Endothelial cell of umbilical vein (primary cell): ENCODE data around the gene GCNT2. TPM values are rescaled to one million over a fixed set of nuclear protein-coding genes. Genes with fewer than 3 reads are reported as not detected.
"Not testable (repeated sequence)": the region's sequence is repeated elsewhere in the genome, so short reads cannot be mapped to it uniquely, and the experiment has no call there.

Experiments used
- BruUV-seq: library from RNA; stranded (reverse); fragments of 400-500 nt; replicated peaks from 2 replicates; lab custom pipeline; 2021; lab: Mats Ljungman, UMichigan
- CTCF ChIA-PET: fragments of 300-600, 350-600 bp; sonication (Branson Sonifier 250); formaldehyde crosslinking; loops from one replicate; lab custom pipeline; 2021; ENCODE audit warnings: antibody characterized with exemption, inconsistent platforms; lab: Charles Lee
- POLR2A ChIA-PET: fragments of 300-600, 350-600 bp; sonication (Branson Sonifier 250); formaldehyde crosslinking; loops from one replicate; lab custom pipeline; 2021; ENCODE audit warnings: antibody characterized with exemption, inconsistent platforms; lab: Charles Lee
- DNase-seq: peaks from one replicate; pipeline ENCODE4 v3.0.0-alpha.2; 2011; ENCODE audit warnings: low read depth, low spot score
- FAIRE-seq: peaks from 2 replicates; lab custom pipeline; 2011; peaks lifted over from hg19 to GRCh38; lab: Jason Lieb, UNC
- H2AFZ ChIP-seq: 2 replicates; pipeline ENCODE4 v1.6.0; 2012; ENCODE audit warnings: low read depth, low read length, control low read depth, inconsistent platforms
- H3K27ac ChIP-seq: 2 replicates; pipeline ENCODE4 v1.5.1; 2011; ENCODE audit warnings: low read depth, mild to moderate bottlenecking, control low read depth, low read length, moderate library complexity; ENCODE audit not compliant: insufficient read depth
- H3K27me3 ChIP-seq, 2 experiments: 2 replicates each; pipeline versions ENCODE4 v1.6.0 to v1.6.1; 2011; ENCODE audit warnings: low read length in 2 of 2, mixed read lengths in 1 of 2; ENCODE audit not compliant: control insufficient read depth in 2 of 2, insufficient read depth in 2 of 2
- H3K36me3 ChIP-seq, 2 experiments: 2 replicates in 1 of 2; 3 replicates in 1 of 2; pipeline ENCODE4 v1.5.1; 2011; ENCODE audit warnings: low read length in 2 of 2, mild to moderate bottlenecking in 1 of 2, moderate library complexity in 1 of 2; ENCODE audit not compliant: control insufficient read depth in 2 of 2, insufficient read depth in 2 of 2; ENCODE audit errors: extremely low read depth in 1 of 2
- H3K4me1 ChIP-seq: 3 replicates; pipeline ENCODE4 v1.5.1; 2011; ENCODE audit warnings: mild to moderate bottlenecking, low read length; ENCODE audit not compliant: control insufficient read depth, insufficient read depth; ENCODE audit errors: extremely low read depth
- H3K4me2 ChIP-seq: 2 replicates; pipeline ENCODE4 v1.6.1; 2011; ENCODE audit warnings: low read length, control low read depth, mixed read lengths; ENCODE audit not compliant: insufficient read depth
- H3K4me3 ChIP-seq, 3 experiments: fragments of 200-600 bp in 1 of 3; sonication (generic), shearing (Covaris generic) in 1 of 3; replicated peaks in 1 of 3; 2 replicates each; pipeline ENCODE4 v1.5.1; 2011 to 2016; ENCODE audit warnings: control low read depth in 3 of 3, low read length in 3 of 3, mild to moderate bottlenecking in 2 of 3, inconsistent platforms in 1 of 3, low read depth in 1 of 3, moderate library complexity in 1 of 3; ENCODE audit not compliant: insufficient read depth in 1 of 3
- H3K79me2 ChIP-seq: 2 replicates; pipeline ENCODE4 v1.6.0; 2012; ENCODE audit warnings: low read length, inconsistent platforms; ENCODE audit not compliant: control insufficient read depth, insufficient read depth
- H3K9ac ChIP-seq: replicated peaks from 2 replicates; pipeline ENCODE3; 2011; ENCODE audit warnings: low read length, control low read depth; ENCODE audit not compliant: insufficient read depth; ENCODE audit errors: extremely low read depth
- H3K9me1 ChIP-seq: replicated peaks from 3 replicates; pipeline ENCODE4 v1.6.0; 2011; ENCODE audit warnings: mild to moderate bottlenecking, low read length; ENCODE audit not compliant: control insufficient read depth, insufficient read depth; ENCODE audit errors: extremely low read depth
- H3K9me3 ChIP-seq: replicated peaks from 2 replicates; pipeline ENCODE4 v1.5.1; 2012; ENCODE audit warnings: low read length, inconsistent platforms; ENCODE audit not compliant: control insufficient read depth, insufficient read depth
- H4K20me1 ChIP-seq: replicated peaks from 2 replicates; pipeline ENCODE3; 2011; ENCODE audit warnings: mild to moderate bottlenecking, low read length; ENCODE audit not compliant: control insufficient read depth, insufficient read depth; ENCODE audit errors: extremely low read depth
- EZH2 ChIP-seq: IDR thresholded peaks from 2 replicates; pipeline ENCODE4 v1.6.1; 2012; ENCODE audit warnings: borderline replicate concordance, low read depth, mild to moderate bottlenecking, moderate library complexity, low read length, inconsistent platforms; ENCODE audit not compliant: severe bottlenecking
- FOS ChIP-seq: IDR thresholded peaks from 2 replicates; pipeline ENCODE4 v1.6.1; 2011; ENCODE audit warnings: mild to moderate bottlenecking, low read length, moderate library complexity, borderline replicate concordance; ENCODE audit not compliant: insufficient read depth
- GATA2 ChIP-seq: IDR thresholded peaks from 2 replicates; pipeline ENCODE4 v1.7.0; 2011; ENCODE audit warnings: low read depth, mild to moderate bottlenecking, moderate library complexity, mixed read lengths, low read length; ENCODE audit not compliant: insufficient read length, insufficient read depth
- JUN ChIP-seq: IDR thresholded peaks from 2 replicates; pipeline ENCODE4 v1.6.1; 2011; ENCODE audit warnings: borderline replicate concordance, low read depth; ENCODE audit not compliant: insufficient read length, insufficient read depth
- MAX ChIP-seq: IDR thresholded peaks from 2 replicates; pipeline ENCODE4 v1.6.1; 2011; ENCODE audit not compliant: insufficient read depth, insufficient read length
- MYC ChIP-seq: IDR thresholded peaks from one replicate; pipeline ENCODE4 v1.6.1; 2011; ENCODE audit warnings: mild to moderate bottlenecking, low read depth, low read length
- POLR2A ChIP-seq: IDR thresholded peaks from 2 replicates; pipeline ENCODE4 v1.6.1; 2012; ENCODE audit warnings: low read depth, mild to moderate bottlenecking, control low read depth, low read length
- POLR2AphosphoS5 ChIP-seq: IDR thresholded peaks from 2 replicates; pipeline ENCODE4 v1.6.1; 2012; ENCODE audit warnings: low read depth, mild to moderate bottlenecking, control low read depth, low read length, moderate library complexity; ENCODE audit not compliant: insufficient read depth
- dilution Hi-C: fragments of 300-500 bp; cut with MboI; formaldehyde crosslinking; loops from one replicate; pipeline ENCODE4 v1.15.0; 2019; ENCODE audit warnings: low sequenced_read_pairs; ENCODE audit not compliant: extremely low pct_ligation_motif_present
- intact Hi-C: fragments of 100-400 bp; cut with micrococcal nuclease; formaldehyde crosslinking; loops from one replicate; pipeline ENCODE4 v1.10.0; 2022
- polyA plus RNA-seq, 4 experiments: library from polyadenylated mRNA; depleted of rRNA in 3 of 4; stranded (reverse) in 3 of 4; unstranded in 1 of 4; fragments of >200 nt; gene quantifications; 2 replicates each; pipeline versions ENCODE4 v1.2.1 to v1.2.3, GENCODE V29; 2011 to 2012; ENCODE audit warnings: missing spikeins in 1 of 4
- total RNA-seq: library from RNA; stranded (reverse); gene quantifications from 2 replicates; pipeline ENCODE4 v1.2.3, GENCODE V29; 2021
- TF ChIP-seq, protein P1 (sequence below), 2 donors: IDR thresholded peaks; 1 replicate in 1 of 2; 2 replicates in 1 of 2; pipeline ENCODE4 v1.5.1; 2011; ENCODE audit warnings: low read length in 2 of 2, mild to moderate bottlenecking in 2 of 2, moderate library complexity in 2 of 2, control low read depth in 1 of 2, inconsistent platforms in 1 of 2, low read depth in 1 of 2; ENCODE audit not compliant: insufficient read depth in 1 of 2; ENCODE audit errors: extremely low read depth in 1 of 2

The GCNT2 gene
- total and polyA plus RNA-seq, 2 donors (not counting 3 experiments of a cell fraction or from before 2014, with no cell fraction given) = 3.8 to 10.9 TPM

DNA sequence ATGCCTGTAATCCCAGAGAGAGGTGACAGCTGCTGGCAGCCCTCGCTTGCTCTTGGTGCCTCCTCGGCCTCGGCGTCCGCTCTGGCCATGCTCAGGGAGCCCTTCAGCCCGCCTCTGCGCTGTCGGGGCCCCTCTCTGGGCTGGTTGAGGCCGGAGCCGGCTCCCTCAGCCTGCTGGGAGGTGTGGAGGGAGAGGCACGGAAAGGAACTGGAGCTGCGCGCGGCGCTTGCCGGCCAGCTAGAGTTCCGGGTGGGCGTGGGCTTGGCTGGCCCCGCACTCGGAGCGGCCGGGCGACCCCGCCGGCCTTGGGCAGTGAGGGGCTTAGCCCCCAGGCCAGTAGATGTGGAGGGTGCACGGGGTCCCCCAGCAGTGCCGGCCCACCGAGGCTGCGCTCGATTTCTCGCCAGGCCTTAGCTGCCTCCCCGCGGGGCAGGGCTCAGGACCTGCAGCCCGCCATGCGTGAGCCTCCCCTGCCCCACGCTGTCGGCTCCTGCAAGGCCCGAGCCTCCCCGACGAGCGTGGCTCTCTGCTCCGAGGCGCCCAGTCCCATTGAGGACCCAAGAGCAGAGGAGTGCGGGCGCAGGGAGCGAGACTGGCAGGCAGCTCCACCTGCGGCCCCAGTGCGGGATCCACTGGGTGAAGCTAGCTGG lies 138.7 kb downstream of the GCNT2 start:
- dilution Hi-C loops = no loop called here
- H3K9me1 ChIP-seq = no peaks in the 10 kb centered on the region
- H2AFZ ChIP-seq = no peak overlapping the region
- H3K9ac ChIP-seq = no peak overlapping the region
- peak overlapping the region in 1 of 3 experiments; percentile 23 for H3K4me3 ChIP-seq
- H3K79me2 ChIP-seq = no peaks in the 10 kb centered on the region
- intact Hi-C loops = no loop called here
- POLR2A ChIA-PET = no interaction called here
- no peaks in the 10 kb centered on the region for H3K4me1 ChIP-seq
- DNase-seq (no peak), FAIRE-seq (no peak)
- H3K27ac ChIP-seq = no peak overlapping the region
- no TSS peak for BruUV-seq
- TF ChIP-seq FOS (no peak), GATA2 (no peak), MAX (no peak), POLR2AphosphoS5 (no peak), JUN (no peak), EZH2 (no peak), POLR2A (no peak), MYC (no peak)
- TF ChIP-seq, protein P1, sequence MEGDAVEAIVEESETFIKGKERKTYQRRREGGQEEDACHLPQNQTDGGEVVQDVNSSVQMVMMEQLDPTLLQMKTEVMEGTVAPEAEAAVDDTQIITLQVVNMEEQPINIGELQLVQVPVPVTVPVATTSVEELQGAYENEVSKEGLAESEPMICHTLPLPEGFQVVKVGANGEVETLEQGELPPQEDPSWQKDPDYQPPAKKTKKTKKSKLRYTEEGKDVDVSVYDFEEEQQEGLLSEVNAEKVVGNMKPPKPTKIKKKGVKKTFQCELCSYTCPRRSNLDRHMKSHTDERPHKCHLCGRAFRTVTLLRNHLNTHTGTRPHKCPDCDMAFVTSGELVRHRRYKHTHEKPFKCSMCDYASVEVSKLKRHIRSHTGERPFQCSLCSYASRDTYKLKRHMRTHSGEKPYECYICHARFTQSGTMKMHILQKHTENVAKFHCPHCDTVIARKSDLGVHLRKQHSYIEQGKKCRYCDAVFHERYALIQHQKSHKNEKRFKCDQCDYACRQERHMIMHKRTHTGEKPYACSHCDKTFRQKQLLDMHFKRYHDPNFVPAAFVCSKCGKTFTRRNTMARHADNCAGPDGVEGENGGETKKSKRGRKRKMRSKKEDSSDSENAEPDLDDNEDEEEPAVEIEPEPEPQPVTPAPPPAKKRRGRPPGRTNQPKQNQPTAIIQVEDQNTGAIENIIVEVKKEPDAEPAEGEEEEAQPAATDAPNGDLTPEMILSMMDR (IDR thresholded peaks at IDR 0.05; ENCODE audit: extremely low read depth in 1 of 2, insufficient read depth in 1 of 2, low read depth in 1 of 2, low read length in 2 of 2) = no peak
- CTCF ChIA-PET = interaction anchor here (1.2 kb wide), 1 partner anchor 181 kb away, joined by 3 read pairs; no protein-coding TSS in a partner anchor
- H3K4me2 ChIP-seq = no peak overlapping the region
- H4K20me1 ChIP-seq = no peaks in the 10 kb centered on the region
- H3K9me3 ChIP-seq = no peaks in the 10 kb centered on the region
- H3K36me3 ChIP-seq = no peaks in the 10 kb centered on the region
- H3K27me3 ChIP-seq = peaks cover 0 to 4% of the 10 kb centered on the region in 2 experiments

DNA sequence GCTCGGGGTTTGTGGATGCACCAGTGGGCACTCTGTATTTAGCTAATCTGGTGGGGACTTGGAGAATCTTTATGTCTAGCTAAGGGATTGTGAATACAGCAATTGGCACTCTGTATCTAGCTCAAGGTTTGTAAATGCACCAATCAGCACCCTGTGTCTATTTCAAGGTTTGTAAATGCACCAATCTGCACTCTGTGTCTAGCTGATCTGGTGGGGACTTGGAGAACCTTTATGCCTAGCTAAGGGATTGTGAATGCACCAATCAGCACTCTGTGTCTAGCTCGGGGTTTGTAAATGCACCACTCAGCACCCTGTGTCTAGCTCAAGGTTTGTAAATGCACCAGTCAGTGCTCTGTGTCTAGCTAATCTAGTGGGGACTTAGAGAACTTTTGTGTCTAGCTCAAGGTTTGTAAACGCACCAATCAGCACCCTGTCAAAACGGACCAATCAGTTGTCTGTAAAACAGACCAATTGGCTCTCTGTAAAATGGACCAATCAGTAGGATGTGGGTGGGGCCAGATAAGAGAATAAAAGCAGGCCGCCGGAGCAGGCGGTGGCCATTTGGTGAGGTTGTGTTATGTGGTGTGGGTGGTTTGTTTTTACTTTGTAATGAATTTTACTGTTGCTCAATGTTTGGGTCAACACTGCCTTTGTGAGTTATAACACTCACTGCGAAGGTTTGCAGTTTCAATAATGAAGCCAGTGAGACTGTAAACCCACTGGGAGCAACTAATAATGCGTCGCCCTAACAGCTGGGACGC lies 139.5 kb downstream of the GCNT2 start:
- CTCF ChIA-PET = interaction anchor here (1.2 kb wide), 1 partner anchor 182 kb away, joined by 3 read pairs; no protein-coding TSS in a partner anchor
- H3K36me3 ChIP-seq, H3K9ac ChIP-seq, H3K4me1 ChIP-seq, DNase-seq, H3K27me3 ChIP-seq, H3K4me2 ChIP-seq, H3K9me1 ChIP-seq, FAIRE-seq, H3K4me3 ChIP-seq, BruUV-seq, H4K20me1 ChIP-seq, H3K27ac ChIP-seq, H2AFZ ChIP-seq, POLR2A ChIA-PET, H3K9me3 ChIP-seq, intact Hi-C loops, H3K79me2 ChIP-seq, dilution Hi-C loops: not testable (repeated sequence)
